GM12874 (cell line): ENCODE results near the gene GAA.

Experiments
- CTCF ChIP-seq: IDR thresholded peaks from 2 replicates; pipeline ENCODE4 v1.5.1; 2011; ENCODE audit warnings: low read depth, mild to moderate bottlenecking, control low read depth, low read length, moderate library complexity; ENCODE audit not compliant: insufficient read depth

GAA gene

GRCh38 chr17:80101946-80102663 lies 724 bp downstream of the GAA start:
- TF ChIP-seq CTCF, result no peak

- no peak for TF ChIP-seq CTCF
Observed at GRCh38 chr17:80102664-80103448, 1.5 kb downstream of the GAA start.

GRCh38 chr17:80103449-80104085 lies 2.2 kb downstream of the GAA start:
- TF ChIP-seq CTCF, result no peak

GRCh38 chr17:80104321-80104955 lies 3.1 kb downstream of the GAA start:
- TF ChIP-seq CTCF, result no peak

GRCh38 chr17:80104956-80105375 lies 3.6 kb downstream of the GAA start:
- no peak for TF ChIP-seq CTCF

GRCh38 chr17:80105762-80106161 lies 4.4 kb downstream of the GAA start:
- TF ChIP-seq CTCF, result no peak

GRCh38 chr17:80106176-80106575 lies 4.8 kb downstream of the GAA start:
- TF ChIP-seq CTCF, result no peak
